Measurements from ENCODE around the gene AGBL1.

AGBL1 gene

GRCh38 chr15:86611417-86612040 lies 531.9 kb downstream of the AGBL1 start:
- no peak for DNase-seq

- no peak for DNase-seq
Observed at GRCh38 chr15:86615411-86615810, 535.7 kb downstream of the AGBL1 start.

GRCh38 chr15:86615816-86616215 lies 536.1 kb downstream of the AGBL1 start:
- DNase-seq = no peak

- DNase-seq = no peak
Observed at GRCh38 chr15:86616771-86617170, 537.1 kb downstream of the AGBL1 start.

- DNase-seq = no peak
Observed at GRCh38 chr15:86620157-86620556, 540.5 kb downstream of the AGBL1 start.

GRCh38 chr15:86620641-86621349 lies 541.1 kb downstream of the AGBL1 start:
- DNase-seq = no peak

GRCh38 chr15:86623236-86623635 lies 543.6 kb downstream of the AGBL1 start:
- DNase-seq = no peak

- DNase-seq = no peak
Observed at GRCh38 chr15:86624261-86625036, 544.8 kb downstream of the AGBL1 start.

GRCh38 chr15:86629409-86630356 lies 550.0 kb downstream of the AGBL1 start:
- no peak for DNase-seq

- DNase-seq = no peak
Observed at GRCh38 chr15:86630946-86631345, 551.3 kb downstream of the AGBL1 start.

- no peak for DNase-seq
Observed at GRCh38 chr15:86634146-86634545, 554.5 kb downstream of the AGBL1 start.

- DNase-seq = no peak
Observed at GRCh38 chr15:86634992-86635638, 555.4 kb downstream of the AGBL1 start.

- DNase-seq = no peak
Observed at GRCh38 chr15:86644339-86644738, 564.7 kb downstream of the AGBL1 start.

GRCh38 chr15:86645925-86646500 lies 566.3 kb downstream of the AGBL1 start:
- DNase-seq = no peak

- DNase-seq = no peak
Observed at GRCh38 chr15:86647810-86648440, 568.3 kb downstream of the AGBL1 start.

GRCh38 chr15:86649277-86649676 lies 569.6 kb downstream of the AGBL1 start:
- DNase-seq = no peak

- no peak for DNase-seq
Observed at GRCh38 chr15:86650094-86650493, 570.4 kb downstream of the AGBL1 start.

GRCh38 chr15:86653344-86654197 lies 573.9 kb downstream of the AGBL1 start:
- no peak for DNase-seq

- no peak for DNase-seq
Observed at GRCh38 chr15:86654501-86654900, 574.8 kb downstream of the AGBL1 start.

- DNase-seq = no peak
Observed at GRCh38 chr15:86657305-86657704, 577.6 kb downstream of the AGBL1 start.

Data from NCI-H1436 (cell line).